ENCODE results near the gene NVL.

NVL gene

GRCh38 chr1:224192082-224192788 is 137.7 kb downstream of the NVL start:
- DNase-seq = no peak

GRCh38 chr1:224189561-224189960 is 140.4 kb downstream of the NVL start:
- no peak for DNase-seq

DNA sequence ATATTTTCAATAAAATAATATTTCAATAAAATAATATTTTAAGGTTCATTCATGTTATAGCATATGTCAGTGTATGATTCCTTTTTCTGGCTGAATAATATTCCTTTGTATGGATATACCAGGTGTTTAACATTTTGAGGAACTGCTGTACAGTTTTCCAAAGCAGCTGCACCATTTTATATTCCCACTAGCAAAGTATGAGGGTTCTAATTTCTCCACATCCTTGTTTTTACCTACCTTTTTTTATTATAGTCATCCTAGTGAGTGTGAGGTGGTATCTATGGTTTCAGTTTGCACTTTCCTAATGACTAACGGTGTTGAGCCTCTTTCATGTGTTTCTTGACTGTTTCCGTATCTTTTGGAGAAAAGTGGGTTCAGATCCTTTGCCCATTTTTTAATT is 141.7 kb downstream of the NVL start:
- no peak for DNase-seq

GRCh38 chr1:224185208-224185607 is 144.8 kb downstream of the NVL start:
- DNase-seq = no peak

- peak; percentile 10 for DNase-seq
Observed at GRCh38 chr1:224183591-224184312, 146.2 kb downstream of the NVL start.

GRCh38 chr1:224182866-224183590 is 146.9 kb downstream of the NVL start, which contains the start of gene DEGS1:
Gene DEGS1 (plus strand): TSS chr1:224183240. CDS start chr1:224183337, 97 bp downstream.
- DNase-seq = peak; percentile 10

DNA sequence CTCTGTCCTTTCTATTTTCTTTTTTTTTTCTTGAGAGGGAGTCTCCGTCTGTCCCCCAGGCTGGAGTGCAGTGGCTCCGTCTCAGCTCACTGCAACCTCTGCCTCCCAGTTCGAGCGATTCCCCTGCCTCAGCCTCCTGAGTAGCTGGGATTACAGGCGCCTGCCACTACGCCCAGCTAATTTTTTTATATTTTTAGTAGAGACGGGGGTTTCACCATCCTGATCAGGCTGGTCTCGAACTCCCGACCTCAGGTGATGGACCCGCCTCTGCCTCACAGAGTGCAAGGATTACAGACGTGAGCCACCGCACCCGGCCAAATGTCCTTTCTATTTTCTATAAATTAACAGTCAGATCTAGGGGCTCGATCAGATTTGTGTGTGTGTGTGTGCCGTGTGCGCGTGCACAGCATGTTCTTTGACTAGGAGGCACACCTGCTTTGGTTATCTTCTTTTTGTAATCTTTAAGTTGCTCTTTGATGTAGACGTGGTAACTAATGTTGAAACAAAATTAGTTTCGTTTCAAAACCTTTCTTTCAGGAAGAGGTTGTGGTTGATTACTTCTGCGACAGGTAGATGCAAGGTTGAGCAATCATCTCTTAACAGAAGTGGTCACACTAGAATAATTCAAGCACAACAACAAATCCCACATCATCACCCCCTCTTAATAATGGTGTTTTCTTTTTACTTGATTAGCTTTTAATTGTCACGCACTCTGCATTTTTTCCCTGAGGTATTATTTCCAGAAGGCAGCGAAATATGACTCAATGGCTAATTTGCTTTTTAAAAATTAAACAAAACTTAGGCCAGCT is 147.7 kb downstream of the NVL start:
- DNase-seq = no peak

GRCh38 chr1:224181453-224181810 is 148.5 kb downstream of the NVL start:
- DNase-seq = no peak

DNA sequence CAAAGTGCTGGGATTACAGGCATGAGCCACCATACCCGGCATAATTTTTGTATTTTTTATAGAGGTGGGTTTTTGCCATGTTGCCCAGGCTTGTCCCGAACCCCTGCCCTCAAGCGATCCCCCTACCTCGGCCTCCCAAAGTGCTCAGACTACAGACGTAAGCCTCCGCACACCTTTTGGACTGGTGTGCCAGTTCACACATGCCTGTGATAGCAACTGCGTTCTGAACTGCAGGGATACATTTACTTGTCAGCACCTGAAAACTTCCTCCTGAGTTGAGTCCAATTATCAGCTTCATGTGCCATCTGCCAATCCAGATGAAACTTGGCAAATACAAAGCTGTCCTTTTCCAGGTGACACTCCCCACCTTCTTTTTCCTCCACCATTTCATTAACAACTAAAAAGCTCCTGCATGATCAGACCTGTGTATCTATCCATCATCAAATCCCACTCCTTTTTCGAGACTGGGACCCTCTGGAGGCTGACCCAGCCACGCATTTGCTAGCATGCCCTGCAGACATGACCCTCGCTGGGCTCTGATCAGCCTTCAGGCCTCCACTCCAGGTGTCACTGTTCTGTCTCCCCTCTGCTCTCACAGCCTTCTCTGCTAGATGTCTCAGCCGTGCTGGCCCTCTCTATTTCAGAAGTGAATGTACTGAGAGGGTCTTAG is 149.1 kb downstream of the NVL start:
- no peak for DNase-seq

- DNase-seq = no peak
Observed at GRCh38 chr1:224178894-224179293, 151.1 kb downstream of the NVL start.

- no peak for DNase-seq
Observed at GRCh38 chr1:224177356-224177999, 152.5 kb downstream of the NVL start.
